K562 (cell line): Measurements from ENCODE around the gene ETV7. TPM values are rescaled to one million over a fixed set of nuclear protein-coding genes. Genes with fewer than 3 reads are reported as not detected.

Experiments used
- DPF2 ChIP-seq: fragments of 450-650 bp; IDR thresholded peaks from 2 replicates; pipeline ENCODE4 v1.6.1; 2016
- GABPB2 ChIP-seq: fragments of 250-450 bp; sonication (Bioruptor Pico); conservative IDR thresholded peaks from 2 replicates; pipeline ENCODE4 v1.5.1; 2021; ENCODE audit warnings: mild to moderate bottlenecking
- GATA2 ChIP-seq: sonication (generic); formaldehyde crosslinking; IDR thresholded peaks from 2 replicates; pipeline ENCODE4 v1.4.0; 2020; ENCODE audit warnings: mild to moderate bottlenecking, missing genetic modification reagents
- HNRNPUL1 ChIP-seq: fragments of 200-400 bp; formaldehyde crosslinking; IDR thresholded peaks from 2 replicates; pipeline ENCODE4 v1.6.1; 2017; ENCODE audit warnings: low read length
- IRF2 ChIP-seq: sonication (generic); formaldehyde crosslinking; IDR thresholded peaks from 2 replicates; pipeline ENCODE4 v1.8.1; 2022; ENCODE audit warnings: mild to moderate bottlenecking, missing genetic modification reagents
- NEUROD1 ChIP-seq: fragments of 150-350 bp; IDR thresholded peaks from 2 replicates; pipeline ENCODE4 v1.6.1; 2014; ENCODE audit warnings: borderline replicate concordance, low read length, low read depth; ENCODE audit not compliant: partially characterized antibody
- NR2F6 ChIP-seq: fragments of 450-650 bp; formaldehyde crosslinking; IDR thresholded peaks from 2 replicates; pipeline ENCODE4 v1.4.0; 2020; ENCODE audit warnings: mild to moderate bottlenecking
- PHB ChIP-seq: fragments of 250-450 bp; sonication (Bioruptor Pico); IDR thresholded peaks from 2 replicates; pipeline ENCODE4 v1.5.0; 2021
- PTRF ChIP-seq: fragments of 450-650 bp; IDR thresholded peaks from 2 replicates; pipeline ENCODE4 v1.6.1; 2016; ENCODE audit warnings: mild to moderate bottlenecking, missing genetic modification characterization, missing compliant biosample characterization
- PTTG1 ChIP-seq: fragments of 450-650 bp; IDR thresholded peaks from 2 replicates; pipeline ENCODE4 v1.6.1; 2016; ENCODE audit warnings: low read depth, mild to moderate bottlenecking, missing genetic modification characterization, missing compliant biosample characterization
- TBL1XR1 ChIP-seq, 2 experiments: IDR thresholded peaks; 2 replicates each; pipeline ENCODE4 v1.6.1; 2012; ENCODE audit warnings: improper control_type of control experiment in 2 of 2, low read length in 2 of 2, mild to moderate bottlenecking in 1 of 2
- TCF7 ChIP-seq: sonication (generic); IDR thresholded peaks from 2 replicates; pipeline ENCODE4 v1.6.1; 2016; ENCODE audit warnings: antibody characterized with exemption, borderline replicate concordance
- TFE3 ChIP-seq: fragments of 450-650 bp; formaldehyde crosslinking; IDR thresholded peaks from 2 replicates; pipeline ENCODE4 v1.4.0; 2020; ENCODE audit warnings: mild to moderate bottlenecking, mixed read lengths
- THAP7 ChIP-seq: fragments of 250-450 bp; sonication (Bioruptor Pico); IDR thresholded peaks from 2 replicates; pipeline ENCODE4 v1.5.0; 2021
- ZBTB7A ChIP-seq: IDR thresholded peaks from 2 replicates; pipeline ENCODE4 v1.6.1; 2011; ENCODE audit warnings: low read depth, mild to moderate bottlenecking, low read length, moderate library complexity, borderline replicate concordance; ENCODE audit not compliant: control insufficient read depth
- ZBTB9 ChIP-seq: fragments of 450-650 bp; formaldehyde crosslinking; IDR thresholded peaks from 2 replicates; pipeline ENCODE4 v1.4.0; 2020; ENCODE audit warnings: mild to moderate bottlenecking, moderate library complexity
- ZNF165 ChIP-seq: fragments of 250-450 bp; sonication (Bioruptor Pico); IDR thresholded peaks from 2 replicates; pipeline ENCODE4 v1.4.0; 2020; ENCODE audit warnings: borderline replicate concordance
- ZNF316 ChIP-seq: fragments of 450-650 bp; IDR thresholded peaks from 2 replicates; pipeline ENCODE4 v1.6.1; 2016
- ZNF639 ChIP-seq, 2 experiments: fragments of 200-800 bp in 1 of 2; sonication (Bioruptor generic) in 1 of 2; sonication (generic) in 1 of 2; formaldehyde crosslinking in 1 of 2; IDR thresholded peaks in 1 of 2; conservative IDR thresholded peaks in 1 of 2; 2 replicates each; pipeline versions ENCODE4 v1.5.0 to v1.6.1; 2016 to 2020; ENCODE audit warnings: missing compliant biosample characterization in 1 of 2, missing genetic modification characterization in 1 of 2, missing genetic modification reagents in 1 of 2
- ZNF778 ChIP-seq: fragments of 450-650 bp; formaldehyde crosslinking; IDR thresholded peaks from 2 replicates; pipeline ENCODE4 v1.4.0; 2020; ENCODE audit warnings: mild to moderate bottlenecking, moderate library complexity
- polyA plus RNA-seq, 8 experiments: library from polyadenylated mRNA; depleted of rRNA in 4 of 8; stranded (reverse) in 5 of 8; unstranded in 3 of 8; fragments of >200 nt; fragmentation: Nextera tagmentation in 2 of 8; fragmentation: Illumina TruSeq in 1 of 8; extraction: Ambion mirVana in 2 of 8; extraction: Trizol in 1 of 8; gene quantifications; 2 replicates each; pipeline versions ENCODE4 v1.2.1 to v1.2.3, GENCODE V29; 2011 to 2014; ENCODE audit warnings: inconsistent platforms in 1 of 8, missing spikeins in 1 of 8
- total RNA-seq, 7 experiments: library from RNA; depleted of rRNA in 6 of 7; stranded (reverse); fragments of >200 nt in 6 of 7; fragmentation: Illumina TruSeq in 2 of 7; extraction: Trizol in 2 of 7; gene quantifications; 2 replicates each; pipeline versions ENCODE4 v1.2.1 to v1.2.3, GENCODE V29; 2011 to 2021; ENCODE audit warnings: low replicate concordance in 1 of 7
- TF ChIP-seq, protein P1 (sequence below): fragments of 450-650 bp; IDR thresholded peaks from 2 replicates; pipeline ENCODE4 v1.6.1; 2018; ENCODE audit warnings: mild to moderate bottlenecking, low read depth; ENCODE audit not compliant: partially characterized antibody

The ETV7 gene
- total and polyA plus RNA-seq, 9 of the 15 experiments (the other 6 are each of a cell fraction or from before 2014, with no cell fraction given) = 0.07 to 0.22 (median 0.14) TPM; not detected in 3

DNA sequence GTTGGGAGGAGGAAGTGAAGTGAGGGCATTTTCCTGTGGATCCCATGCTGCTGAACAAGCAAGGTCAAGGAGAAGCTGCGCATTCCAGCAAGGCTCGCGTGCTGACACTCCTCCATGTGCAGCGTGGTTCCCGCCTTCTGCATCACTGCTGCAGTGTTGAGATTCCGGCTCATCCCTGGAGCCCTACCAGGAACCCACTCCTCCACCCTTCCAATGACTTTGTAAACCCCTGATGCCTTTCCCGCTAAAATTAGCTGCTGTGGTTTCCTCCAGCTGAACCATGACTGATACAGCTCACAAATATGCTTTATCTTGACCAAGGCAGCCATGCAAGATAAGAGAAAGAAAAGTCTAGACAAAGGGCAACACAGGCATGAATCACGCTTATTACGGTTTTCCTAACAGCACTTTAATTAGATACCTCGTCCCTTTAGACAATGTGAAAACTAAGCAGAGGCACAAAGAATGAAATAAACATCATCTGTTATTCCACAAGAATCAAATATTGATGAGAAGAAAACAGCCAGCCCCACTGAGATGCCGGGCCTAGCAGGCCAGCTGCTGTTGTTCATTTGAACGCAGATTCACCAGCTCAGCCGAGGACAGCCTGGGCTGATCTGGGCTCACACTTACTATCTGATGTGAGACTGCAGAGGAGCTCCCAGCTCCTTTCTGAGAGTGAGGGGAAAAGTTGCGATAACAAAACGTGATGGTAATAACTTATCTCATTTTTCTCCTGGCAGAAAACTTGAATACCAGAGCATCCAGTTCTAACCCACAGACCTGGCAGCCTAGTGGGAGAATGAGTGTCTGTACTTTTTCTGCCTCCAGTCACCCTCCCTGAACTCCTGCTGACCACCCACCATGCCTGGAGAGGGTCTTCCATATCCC lies 36.5 kb downstream of the ETV7 start (continued):
- TF ChIP-seq, protein P1, sequence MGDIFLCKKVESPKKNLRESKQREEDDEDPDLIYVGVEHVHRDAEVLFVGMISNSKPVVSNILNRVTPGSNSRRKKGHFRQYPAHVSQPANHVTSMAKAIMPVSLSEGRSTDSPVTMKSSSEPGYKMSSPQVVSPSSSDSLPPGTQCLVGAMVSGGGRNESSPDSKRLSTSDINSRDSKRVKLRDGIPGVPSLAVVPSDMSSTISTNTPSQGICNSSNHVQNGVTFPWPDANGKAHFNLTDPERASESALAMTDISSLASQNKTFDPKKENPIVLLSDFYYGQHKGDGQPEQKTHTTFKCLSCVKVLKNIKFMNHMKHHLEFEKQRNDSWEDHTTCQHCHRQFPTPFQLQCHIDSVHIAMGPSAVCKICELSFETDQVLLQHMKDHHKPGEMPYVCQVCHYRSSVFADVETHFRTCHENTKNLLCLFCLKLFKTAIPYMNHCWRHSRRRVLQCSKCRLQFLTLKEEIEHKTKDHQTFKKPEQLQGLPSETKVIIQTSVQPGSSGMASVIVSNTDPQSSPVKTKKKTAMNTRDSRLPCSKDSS = no peak
- TF ChIP-seq ZNF639 (CRISPR knock-in tag; conservative IDR thresholded peaks at IDR 0.05 in 1 of 2, IDR thresholded peaks at IDR 0.05 in 1 of 2) = peak in 1 of 2 experiments; percentile 80; a peak in 2 of 4 replicates
- TF ChIP-seq ZNF316 = no peak
- TF ChIP-seq NR2F6 = no peak; the same call in 1 of the 2 replicates
- TF ChIP-seq GATA2 = peak; percentile 93
- no peak for TF ChIP-seq THAP7 (CRISPR knock-in tag)
- peak; percentile 63 to 99; a peak in 3 of 4 replicates for TF ChIP-seq TBL1XR1 (IDR thresholded peaks at IDR 0.05; ENCODE audit: low read length in 2 of 2)
- TF ChIP-seq ZBTB7A = peak; percentile 26; the same call in 1 of the 2 replicates
- TF ChIP-seq PTRF (tag) = no peak
- no peak for TF ChIP-seq PHB (CRISPR knock-in tag)
- no peak for TF ChIP-seq ZNF778 (CRISPR knock-in tag)
- TF ChIP-seq TCF7 = peak; percentile 64
- TF ChIP-seq ZBTB9 (CRISPR knock-in tag) = peak; percentile 89
- peak; percentile 94 for TF ChIP-seq DPF2
- no peak for TF ChIP-seq PTTG1 (tag)
- TF ChIP-seq TFE3 (CRISPR knock-in tag) = no peak
- no peak for TF ChIP-seq NEUROD1
- no peak for TF ChIP-seq GABPB2 (CRISPR knock-in tag)
- no peak for TF ChIP-seq ZNF165 (CRISPR knock-in tag)
- no peak for TF ChIP-seq IRF2 (CRISPR knock-in tag)
- TF ChIP-seq HNRNPUL1 = no peak
